Measurements from ENCODE around the gene NUBPL.
"Not testable (repeated sequence)": the region's sequence is repeated elsewhere in the genome, so short reads cannot be mapped to it uniquely, and the experiment has no call there.

The NUBPL gene

DNA sequence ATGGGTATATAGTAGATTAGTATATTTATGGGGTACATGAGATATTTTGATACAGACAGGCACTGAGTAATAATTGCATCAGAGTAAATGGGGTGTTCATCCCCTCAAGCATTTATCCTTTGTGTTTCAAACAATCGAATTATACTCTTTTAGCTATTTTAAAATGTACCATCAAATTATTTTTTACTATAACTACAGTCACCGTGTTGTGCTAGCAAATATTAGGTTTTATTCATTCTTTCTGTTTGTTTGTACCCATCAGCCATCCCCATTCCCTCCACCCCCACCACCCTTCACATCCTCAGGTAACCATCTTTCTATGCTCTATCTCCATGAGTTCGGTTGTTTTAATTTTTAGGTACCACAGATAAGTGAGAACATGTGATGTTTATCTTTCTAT, 115.8 kb downstream of the NUBPL start:
- no peak for DNase-seq (ENCODE audit: low spot score)

DNA sequence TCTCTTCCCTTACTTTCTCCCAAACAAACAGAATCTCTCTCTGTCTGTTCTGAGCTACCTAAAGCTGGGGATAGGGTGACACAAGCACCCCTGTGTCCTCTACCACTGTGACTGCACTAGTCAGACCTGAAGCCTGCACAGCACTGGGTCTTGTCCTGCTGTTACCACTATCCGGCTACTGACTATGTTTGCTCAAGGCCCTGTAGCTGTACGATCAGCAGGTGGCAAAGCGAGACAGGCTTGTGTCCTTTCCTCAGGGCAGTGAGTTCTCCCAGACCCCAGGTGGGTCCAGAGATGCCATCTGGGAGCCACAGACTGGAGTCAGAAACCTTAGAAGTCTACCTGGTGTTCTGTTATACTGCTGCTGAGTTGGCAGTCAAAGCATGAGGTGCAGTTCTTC, 116.4 kb downstream of the NUBPL start:
- DNase-seq (ENCODE audit: low spot score) = no peak

DNA sequence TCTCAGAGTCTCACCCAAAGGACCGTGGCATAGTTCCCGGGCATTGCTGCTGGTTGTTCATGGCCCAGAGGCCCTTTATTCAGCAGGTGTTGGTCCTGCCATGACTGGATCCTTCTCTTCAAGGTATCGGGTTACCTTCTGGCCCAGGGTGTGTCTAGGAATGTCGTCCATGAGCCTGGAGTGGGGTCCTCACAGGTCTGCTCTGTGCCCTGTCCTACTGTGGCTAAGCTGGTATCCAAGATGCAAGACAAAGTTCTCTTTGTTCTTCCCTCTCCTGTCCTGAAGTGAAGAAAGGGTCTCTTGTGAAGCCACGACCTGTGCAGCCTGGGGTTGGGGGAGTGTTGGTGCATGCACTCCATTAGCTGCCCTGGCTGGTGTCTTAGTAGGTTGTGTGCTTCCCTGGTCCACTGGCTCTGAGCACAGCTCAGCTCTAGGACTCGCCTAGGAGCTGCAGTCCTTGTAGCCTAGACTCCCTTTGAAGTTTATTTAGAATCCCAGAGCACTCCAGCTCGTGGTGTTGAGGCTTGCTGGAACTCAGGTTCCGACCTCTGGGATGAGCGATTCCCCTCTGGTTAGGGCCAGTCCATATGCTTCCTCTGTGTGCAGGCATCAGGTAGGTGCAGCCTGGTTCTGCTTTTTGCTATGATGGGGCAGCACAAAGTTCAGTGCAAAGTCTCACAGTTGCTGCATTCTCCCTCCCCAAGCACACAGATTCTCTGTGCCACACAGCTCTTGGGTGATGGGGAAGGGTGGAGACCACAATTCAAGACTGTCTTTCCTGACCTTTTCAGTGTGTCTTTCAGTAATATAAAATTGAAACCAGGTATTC, 117.4 kb downstream of the NUBPL start:
- DNase-seq (ENCODE audit: low spot score) = peak; percentile 4

DNA sequence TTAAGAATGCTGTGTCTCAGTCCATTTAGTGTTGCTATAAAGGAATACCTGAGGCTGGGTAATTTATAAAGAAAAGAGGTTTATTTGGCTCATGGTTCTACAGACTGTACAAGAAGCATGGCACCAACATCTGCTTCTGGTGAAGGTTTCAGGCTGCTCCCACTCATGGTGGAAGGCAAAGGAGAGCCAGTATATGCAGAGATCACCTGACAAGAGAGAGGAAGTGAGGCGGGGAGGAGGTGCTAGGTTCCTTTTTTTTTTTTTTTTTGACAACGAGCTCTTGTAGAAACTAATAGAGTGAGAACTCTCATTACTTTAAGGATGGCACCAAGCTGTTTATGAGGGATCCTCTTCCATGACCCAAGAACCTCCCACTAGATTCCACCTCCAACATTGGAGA, 121.6 kb downstream of the NUBPL start:
- DNase-seq (ENCODE audit: low spot score) = no peak

DNA sequence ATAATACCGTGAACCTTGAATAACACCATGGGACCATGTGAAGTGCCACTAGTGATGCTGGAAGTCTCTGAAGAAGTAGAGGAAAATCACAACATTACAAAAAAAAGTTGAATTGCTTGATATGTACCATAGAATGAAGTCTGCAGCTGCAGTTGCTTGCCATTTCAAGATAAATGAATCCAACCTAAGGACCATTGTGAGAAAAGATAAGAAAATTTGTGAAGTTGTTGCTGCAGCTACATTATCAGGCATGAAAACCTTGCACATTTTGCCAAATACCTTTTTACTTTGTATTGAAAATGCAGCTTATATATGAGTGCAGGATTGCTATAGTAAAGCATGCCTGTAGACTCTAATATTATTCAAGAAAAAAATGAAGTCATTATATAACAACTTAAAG, 126.5 kb downstream of the NUBPL start:
- no peak for DNase-seq (ENCODE audit: low spot score)

DNA sequence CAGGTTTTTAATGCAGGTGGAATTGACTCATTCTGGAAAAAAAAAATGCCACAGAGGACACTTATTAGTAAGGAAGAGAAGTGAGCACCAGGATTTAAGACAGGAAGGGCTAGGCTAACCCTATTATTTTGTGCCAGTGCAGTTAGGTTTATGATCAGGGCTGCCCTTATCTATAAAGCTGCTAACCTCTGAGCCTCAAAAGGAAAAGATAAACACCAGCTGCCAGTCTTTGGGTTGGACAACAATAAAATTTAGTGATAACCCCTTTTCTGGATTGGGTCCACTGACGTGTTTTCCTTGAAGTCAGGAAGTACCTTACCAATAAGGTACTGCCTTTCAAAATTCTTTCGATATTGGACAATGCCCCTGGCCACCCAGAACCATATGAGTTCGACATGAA, 128.9 kb downstream of the NUBPL start:
- no peak for DNase-seq (ENCODE audit: low spot score)

DNA sequence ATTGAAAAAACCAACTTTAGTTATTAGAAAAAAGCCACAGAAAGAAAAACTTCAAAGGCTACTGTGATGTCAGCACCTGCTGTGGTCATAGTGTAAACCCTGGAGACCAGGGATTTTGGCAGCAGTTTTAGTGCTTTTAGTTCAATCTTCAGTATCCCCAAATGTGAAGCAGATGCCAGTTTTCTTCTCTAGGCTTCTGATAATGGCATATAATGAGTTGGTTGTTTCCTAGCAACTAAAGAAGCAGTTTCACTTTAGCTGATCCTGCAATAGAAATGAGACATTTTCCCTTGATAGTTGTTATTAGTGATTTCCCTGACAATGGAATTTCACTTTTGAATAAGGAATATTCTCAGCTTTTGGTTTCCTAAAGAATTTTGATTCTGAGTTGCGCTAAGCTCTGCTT, 131.2 kb downstream of the NUBPL start:
- DNase-seq (ENCODE audit: low spot score) = peak; percentile 13

DNA sequence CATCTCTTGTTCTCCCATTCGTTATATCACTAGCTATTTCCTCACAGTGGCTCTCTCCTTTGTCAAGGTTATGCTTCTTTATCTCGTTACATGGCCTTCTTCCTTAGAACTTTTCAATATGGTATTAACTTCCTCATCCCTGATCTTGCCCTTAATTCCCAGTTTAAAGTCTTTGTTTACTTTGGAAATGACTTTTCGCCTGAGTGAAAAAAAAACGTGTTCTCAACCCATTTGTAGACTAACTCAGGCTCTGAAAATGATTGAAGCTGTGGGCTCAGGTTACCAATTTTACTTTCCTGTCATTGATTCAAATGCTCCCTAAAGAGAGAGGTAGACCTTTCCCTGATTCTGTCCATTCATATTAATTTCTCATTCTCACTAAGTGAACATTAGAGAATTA, 135.2 kb downstream of the NUBPL start:
- DNase-seq (ENCODE audit: low spot score) = no peak

DNA sequence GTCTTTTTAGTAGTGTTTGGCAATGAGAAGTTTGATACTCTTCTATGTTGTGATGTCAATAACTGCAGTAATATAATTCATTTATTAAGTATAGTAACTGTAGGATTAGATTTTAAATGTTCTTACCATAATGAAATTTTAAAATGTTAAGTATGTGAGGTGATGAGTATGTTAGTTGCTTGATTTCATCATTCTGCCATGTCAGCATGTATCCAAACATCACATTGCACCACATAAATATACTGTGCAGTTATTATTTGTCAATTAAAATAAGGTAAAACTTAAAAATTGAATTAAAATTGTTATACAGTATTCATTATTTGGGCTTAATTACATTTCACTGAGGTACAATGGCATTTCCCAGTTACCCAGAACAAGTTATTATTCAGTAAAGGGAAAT, 138.6 kb downstream of the NUBPL start:
- DNase-seq (ENCODE audit: low spot score) = no peak

DNA sequence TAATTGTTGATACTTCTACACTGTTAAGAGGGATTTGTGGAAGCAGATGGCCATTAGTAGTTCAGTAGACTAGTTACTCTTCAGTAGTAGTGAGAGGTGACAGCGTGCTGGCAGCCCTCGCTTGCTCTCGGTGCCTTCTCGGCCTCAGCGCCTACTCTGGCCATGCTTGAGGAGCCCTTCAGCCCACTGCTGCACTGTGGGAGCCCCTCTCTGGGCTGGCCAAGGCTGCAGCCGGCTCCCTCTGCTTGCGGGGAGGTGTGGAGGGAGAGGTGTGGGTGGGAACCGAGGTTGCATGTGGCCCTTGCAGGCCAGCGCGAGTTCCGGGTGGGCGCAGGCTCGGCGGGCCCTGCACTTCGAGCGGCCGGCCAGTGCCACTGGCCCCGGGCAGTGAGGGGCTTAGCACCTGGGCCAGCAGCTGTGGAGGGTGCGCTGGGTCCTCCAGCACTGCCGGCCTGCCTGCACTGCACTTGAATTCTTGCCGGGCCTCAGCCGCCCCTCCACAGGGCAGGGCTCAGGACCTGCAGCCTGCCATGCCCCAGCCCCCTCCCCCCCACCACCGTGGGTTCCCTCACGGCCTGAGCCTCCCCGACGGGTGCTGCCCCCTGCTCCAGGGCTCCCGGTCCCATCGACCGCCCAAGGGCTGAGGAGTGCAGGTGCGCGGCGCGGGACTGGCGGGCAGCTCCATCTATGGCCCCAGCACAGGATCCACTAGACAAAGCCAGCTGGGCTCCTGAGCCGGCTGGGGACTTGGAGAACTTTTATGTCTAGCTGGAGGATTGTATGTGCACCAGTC, 139.3 kb downstream of the NUBPL start:
- DNase-seq (ENCODE audit: low spot score) = no peak

DNA sequence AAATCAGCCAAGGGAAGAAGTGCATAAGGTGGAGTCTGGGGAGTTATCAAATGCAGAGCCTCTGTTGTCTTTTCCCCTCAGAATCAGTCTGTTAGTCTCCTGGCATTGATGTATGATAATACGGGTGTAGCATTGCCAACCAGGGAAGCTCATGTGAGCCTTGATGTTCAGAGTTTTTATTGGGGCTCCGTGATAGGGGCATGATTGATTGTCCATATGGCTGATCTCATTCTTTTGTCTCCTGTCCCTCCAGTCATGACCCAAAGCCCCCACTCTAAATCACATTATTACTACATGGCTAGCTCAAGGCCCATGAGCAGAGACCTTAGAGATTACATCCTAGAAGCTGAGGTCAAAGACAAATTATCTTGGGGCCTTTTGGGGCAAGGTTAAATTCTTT, 140.9 kb downstream of the NUBPL start:
- no peak for DNase-seq (ENCODE audit: low spot score)

DNA sequence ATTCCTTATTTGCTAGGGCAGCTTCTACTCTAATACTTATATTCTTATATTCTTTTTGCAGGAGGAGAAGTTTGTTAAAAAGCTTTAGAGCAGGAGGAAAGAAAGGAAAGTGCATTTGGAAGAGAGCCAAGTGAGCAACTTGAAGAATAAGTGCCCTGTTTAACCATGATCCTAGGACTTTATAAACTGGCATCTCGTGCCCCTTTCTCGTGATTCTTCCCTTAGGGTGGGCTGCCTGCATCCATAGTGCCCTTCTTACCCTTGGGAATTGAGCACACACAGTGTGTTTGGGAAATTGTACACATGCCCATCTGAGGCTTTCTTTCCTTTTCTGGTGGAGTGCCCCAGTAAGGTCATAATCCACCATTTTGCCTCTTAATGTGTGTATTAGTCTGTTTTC, 141.9 kb downstream of the NUBPL start:
- DNase-seq (ENCODE audit: low spot score) = no peak

DNA sequence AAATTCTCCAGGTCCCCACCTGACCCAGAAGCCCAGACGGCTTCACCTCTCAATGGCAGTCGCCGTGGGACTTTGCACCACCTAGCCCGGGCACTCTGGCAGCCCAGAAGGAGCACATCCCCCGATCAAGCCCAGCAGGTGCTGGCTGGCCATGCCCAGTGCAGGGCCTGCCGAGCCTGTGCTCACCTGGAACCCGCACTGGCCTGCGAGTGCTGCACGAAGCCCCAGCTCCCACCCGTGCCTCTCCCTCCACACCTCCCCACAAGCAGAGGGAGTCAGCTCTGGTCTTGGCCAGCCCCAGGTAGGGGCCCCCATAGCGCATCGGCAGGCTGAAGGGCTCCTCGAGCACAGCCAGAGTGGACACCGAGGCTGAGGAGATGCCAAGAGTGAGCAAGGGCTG, 144.5 kb downstream of the NUBPL start:
- DNase-seq (ENCODE audit: low spot score) = no peak

DNA sequence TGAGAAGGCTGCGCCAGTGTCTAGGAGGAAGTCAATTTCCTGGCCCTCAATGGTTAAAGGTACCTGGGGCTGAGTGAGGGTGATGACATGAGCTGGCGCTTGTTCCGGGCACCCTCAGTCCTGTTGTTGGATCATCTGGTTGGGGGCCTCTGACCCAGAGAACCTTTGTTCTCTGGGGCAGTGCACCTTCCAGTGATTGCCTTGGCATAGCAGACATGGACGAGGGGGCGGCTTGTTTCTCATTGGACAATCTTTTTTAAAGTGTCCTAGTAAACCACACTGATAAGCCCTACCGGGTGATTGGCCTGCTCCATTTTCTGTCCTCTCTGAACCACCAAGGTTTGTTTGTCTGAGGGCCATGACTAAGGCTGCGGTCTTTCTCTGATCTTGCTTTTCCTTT, 147.5 kb downstream of the NUBPL start:
- not testable (repeated sequence) for DNase-seq (ENCODE audit: low spot score)

DNA sequence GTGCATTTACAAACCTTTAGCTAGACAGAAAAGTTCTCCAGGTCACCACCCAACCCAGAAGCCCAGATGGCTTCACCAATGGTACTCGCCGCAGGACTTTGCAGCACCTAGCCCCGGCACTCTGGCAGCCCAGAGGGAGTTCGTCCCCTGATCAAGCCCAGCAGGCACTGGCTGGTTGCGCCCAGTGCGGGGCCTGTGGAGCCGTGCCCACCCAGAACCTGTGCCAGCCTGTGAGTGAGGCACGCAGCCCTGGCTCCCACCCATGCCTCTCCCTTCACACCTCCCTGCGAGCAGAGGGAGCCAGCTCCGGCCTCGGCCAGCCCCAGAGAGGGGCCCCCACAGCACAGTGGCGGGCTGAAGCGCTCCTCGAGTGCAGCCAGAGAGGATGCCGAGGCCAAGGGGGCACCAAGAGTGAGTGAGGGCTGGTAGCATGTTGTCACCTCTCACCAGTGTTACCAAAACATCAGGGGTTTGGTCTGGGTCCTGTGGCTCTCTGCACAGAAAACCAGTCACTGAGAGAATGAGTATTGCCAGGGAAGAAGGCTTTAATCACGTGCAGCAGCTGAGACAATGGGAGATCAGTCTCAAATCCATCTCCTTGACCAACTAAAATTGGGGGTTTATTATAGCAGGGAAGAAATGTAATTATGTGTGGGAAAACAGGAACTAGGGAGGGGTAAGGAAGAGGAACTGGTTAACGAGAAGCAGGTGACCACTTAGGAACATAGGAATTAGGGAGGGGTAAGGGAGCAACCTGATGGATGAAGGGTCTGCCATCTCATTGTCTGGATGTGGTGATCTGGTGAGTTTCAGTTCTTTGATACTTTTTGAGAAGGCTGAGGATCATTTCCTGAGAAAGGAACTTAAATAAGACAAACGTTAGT, 151.3 kb downstream of the NUBPL start:
- DNase-seq (ENCODE audit: low spot score) = no peak

DNA sequence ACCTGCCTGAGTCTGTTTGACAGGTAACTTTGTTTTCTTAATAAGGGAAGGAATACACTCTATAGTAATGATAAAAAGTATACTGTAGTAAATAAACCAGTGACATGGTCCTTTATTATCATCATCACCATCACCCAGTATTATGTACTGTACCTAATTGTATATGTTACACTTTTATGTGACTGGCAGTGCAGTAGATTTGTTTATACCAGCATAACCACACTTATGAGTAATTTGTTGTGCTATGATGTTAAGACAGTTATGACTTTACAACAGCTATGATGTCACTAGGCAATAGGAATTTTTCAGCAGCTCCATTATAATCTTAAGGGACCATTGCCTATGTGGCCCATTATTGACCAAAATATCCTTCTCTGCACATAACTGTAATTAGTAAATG, 155.0 kb downstream of the NUBPL start:
- no peak for DNase-seq (ENCODE audit: low spot score)

DNA sequence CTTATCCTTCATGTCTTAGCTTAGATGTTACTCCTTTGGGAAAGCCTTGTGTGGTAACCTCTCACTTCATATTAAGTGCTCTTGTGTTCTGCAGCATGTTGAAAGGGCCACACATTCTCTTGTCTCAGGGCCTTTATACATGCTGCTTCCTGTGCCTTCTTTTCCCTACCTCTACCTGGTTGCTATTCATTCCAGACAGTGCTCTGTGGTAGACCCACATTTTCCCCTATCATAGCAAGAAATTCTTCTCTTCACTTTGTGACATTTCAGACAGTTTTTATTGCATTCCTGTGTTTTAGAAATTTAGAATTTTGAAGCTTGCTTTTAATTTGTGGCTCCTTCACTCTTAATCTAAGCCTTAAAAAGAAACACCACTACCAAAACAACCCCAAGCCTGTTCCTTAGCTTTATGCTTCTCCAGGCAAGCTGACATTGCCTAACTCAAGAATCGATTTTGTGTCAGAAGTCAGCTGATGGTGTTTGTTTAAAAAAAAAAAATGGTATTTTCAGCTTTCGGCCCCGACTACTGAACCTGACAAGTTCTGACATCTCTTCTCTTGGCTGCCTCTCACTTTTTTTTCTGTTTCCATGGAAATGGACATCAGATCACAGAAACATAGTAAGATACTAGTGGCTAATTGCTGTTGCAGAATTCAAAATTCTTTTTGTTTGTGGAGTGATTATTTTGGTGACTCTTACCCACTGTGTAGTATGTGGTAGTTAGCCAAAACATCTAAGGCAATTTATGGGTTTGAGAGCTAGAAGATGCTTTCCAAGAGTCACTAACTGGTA, 156.3 kb downstream of the NUBPL start:
- DNase-seq (ENCODE audit: low spot score) = no peak

DNA sequence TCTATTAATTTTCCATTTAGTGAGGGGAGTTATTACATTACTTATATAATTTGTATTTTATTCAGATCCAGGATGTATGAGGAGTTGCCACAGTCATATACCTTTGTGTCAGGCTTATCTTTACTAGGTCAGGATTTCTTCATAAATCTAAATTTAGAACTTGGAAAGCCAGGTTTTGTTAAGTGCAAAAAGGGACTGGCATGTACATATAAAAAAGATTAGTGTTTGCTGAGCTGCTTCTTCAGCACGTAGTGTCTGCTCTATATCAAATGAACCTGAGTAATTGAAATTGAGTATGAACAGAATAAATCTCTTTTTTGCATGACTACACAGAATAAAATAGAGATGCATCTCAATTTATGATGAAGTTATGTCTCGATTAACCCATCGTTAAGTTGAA, 157.4 kb downstream of the NUBPL start:
- DNase-seq (ENCODE audit: low spot score) = no peak

DNA sequence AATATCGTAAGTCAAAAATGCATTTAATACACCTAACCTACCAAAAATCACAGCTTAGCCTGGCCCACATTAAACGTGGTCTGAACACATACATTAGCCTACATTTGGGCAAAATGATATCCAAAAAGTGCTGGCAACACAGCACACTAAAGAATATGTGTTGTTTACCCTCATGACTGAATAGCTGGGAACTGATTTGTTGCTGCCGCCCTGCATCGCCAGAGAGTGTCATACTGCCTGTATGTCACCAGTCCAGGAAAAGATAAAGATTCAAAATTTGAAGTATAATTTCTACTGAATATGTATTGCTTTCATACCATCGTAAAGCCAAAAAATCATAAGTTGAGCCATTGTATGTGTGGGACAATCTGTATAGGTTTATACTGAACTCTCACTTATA, 157.8 kb downstream of the NUBPL start:
- no peak for DNase-seq (ENCODE audit: low spot score)

DNA sequence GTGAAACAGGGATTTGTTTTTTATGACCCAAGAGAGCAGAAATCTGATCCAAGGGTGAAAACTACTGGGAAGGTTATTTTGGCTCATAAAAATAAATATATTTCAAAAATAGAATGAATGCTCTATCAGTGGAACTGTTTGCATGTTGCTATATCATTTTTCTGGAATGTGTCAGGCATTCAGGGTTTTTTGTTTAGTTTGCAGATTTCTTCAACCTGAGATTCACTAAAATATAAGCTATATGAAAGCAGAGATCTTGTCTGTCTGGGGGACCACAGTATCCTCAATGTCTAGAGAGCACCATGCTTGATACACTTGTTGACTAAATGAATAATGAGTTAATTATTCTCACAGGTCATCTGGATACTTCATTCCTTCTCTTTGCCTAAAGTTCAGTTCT, 165.1 kb downstream of the NUBPL start:
- DNase-seq (ENCODE audit: low spot score) = no peak

DNA sequence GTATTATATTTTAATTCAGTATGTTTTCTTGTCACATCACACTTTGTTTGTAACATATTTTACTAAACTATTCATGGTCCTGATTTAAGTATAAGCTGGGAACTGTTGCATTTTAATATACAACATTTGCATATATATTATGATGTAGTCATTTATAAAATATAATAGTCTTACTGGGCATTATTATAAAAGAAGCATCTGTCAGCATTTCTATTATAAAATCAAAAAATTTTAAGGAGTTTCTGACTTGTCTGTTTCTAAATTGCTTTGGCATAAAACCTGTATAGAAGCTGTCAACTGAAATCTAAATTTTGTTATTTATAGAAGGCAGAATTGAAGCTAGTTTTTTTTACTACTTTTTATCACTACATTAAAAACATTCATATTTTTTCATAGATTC, 166.6 kb downstream of the NUBPL start:
- DNase-seq (ENCODE audit: low spot score) = no peak

DNA sequence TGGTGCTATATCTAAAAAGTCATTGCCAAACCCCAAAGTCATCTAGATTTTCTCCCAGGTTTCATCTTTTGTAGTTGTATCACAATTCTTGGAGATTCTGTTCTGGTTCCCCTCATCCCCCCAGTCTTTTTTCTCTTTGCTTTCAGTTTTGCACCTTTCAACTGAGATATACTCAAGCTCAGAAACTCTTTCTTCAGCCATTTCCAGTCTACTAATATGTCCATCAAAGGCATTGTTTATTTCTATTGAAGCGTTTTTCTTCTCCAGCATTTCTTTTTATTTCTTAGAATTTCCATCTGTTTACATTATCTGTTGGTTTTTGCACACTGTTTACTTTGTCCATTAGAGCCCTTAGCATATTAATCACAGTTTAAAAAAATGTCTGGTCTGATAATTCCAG, 179.5 kb downstream of the NUBPL start:
- no peak for DNase-seq (ENCODE audit: low spot score)
